HL-60 (cell line): ENCODE results near the gene DSG1.

Experiments
- CTCF ChIP-seq: IDR thresholded peaks from one replicate; pipeline ENCODE4 v1.5.1; 2011; ENCODE audit warnings: low read length, control low read depth, inconsistent platforms; ENCODE audit not compliant: insufficient read depth
- GABPA ChIP-seq: IDR thresholded peaks from 2 replicates; pipeline ENCODE4 v1.6.1; 2012; ENCODE audit warnings: low read depth
- REST ChIP-seq: IDR thresholded peaks from 2 replicates; pipeline ENCODE4 v1.6.1; 2012; ENCODE audit warnings: low read depth; ENCODE audit not compliant: insufficient replicate concordance
- SPI1 ChIP-seq: IDR thresholded peaks from 2 replicates; pipeline ENCODE4 v1.6.1; 2012; ENCODE audit warnings: low read depth, mild to moderate bottlenecking, borderline replicate concordance

GRCh38 chr18:31376477-31376876, 58.5 kb downstream of the DSG1 start, which contains the start of gene DSG4:
- TF ChIP-seq CTCF (no peak), REST (no peak), SPI1 (no peak), GABPA (no peak)
